KMS-11 (cell line): ENCODE results near the gene SEL1L3.

Source experiments
- H2AFZ ChIP-seq: fragments of 200-600 bp; sonication (generic); 2 replicates; pipeline ENCODE4 v1.6.1; 2016; ENCODE audit warnings: antibody characterized with exemption, mixed run types, low read depth
- H3K27ac ChIP-seq: fragments of 200-600 bp; sonication (generic); 2 replicates; pipeline ENCODE4 v1.6.1; 2016; ENCODE audit warnings: mild to moderate bottlenecking, mixed run types
- H3K27me3 ChIP-seq: fragments of 200-600 bp; sonication (generic); 2 replicates; pipeline ENCODE4 v1.6.1; 2017; ENCODE audit warnings: mild to moderate bottlenecking, low read depth, mixed run types, moderate library complexity; ENCODE audit not compliant: insufficient read depth
- H3K36me3 ChIP-seq: fragments of 200-600 bp; sonication (generic); 2 replicates; pipeline ENCODE4 v1.6.1; 2017; ENCODE audit warnings: mild to moderate bottlenecking, mixed run types; ENCODE audit not compliant: insufficient read depth
- H3K4me1 ChIP-seq: fragments of 200-600 bp; sonication (generic); 2 replicates; pipeline ENCODE4 v1.6.1; 2016; ENCODE audit warnings: mild to moderate bottlenecking, low read depth, mixed run types; ENCODE audit not compliant: poor library complexity, severe bottlenecking
- H3K4me2 ChIP-seq: fragments of 200-600 bp; sonication (generic); 2 replicates; pipeline ENCODE4 v1.7.0; 2016; ENCODE audit warnings: mild to moderate bottlenecking, mixed run types
- H3K4me3 ChIP-seq: fragments of 200-600 bp; sonication (generic); IDR thresholded peaks from 2 replicates; pipeline ENCODE4 v1.6.1; 2017; ENCODE audit warnings: low read depth, low read length, mixed read lengths; ENCODE audit not compliant: insufficient read depth
- H3K79me2 ChIP-seq: fragments of 200-600 bp; sonication (generic); 2 replicates; pipeline ENCODE4 v1.6.1; 2016; ENCODE audit warnings: low read depth, mixed run types; ENCODE audit not compliant: insufficient read depth
- H3K9ac ChIP-seq: fragments of 200-600 bp; sonication (generic); 2 replicates; pipeline ENCODE4 v1.6.1; 2016; ENCODE audit warnings: mild to moderate bottlenecking, mixed run types
- H4K20me1 ChIP-seq: fragments of 200-600 bp; sonication (generic); 2 replicates; pipeline ENCODE4 v1.6.1; 2016; ENCODE audit warnings: mild to moderate bottlenecking, mixed run types; ENCODE audit not compliant: insufficient read depth
- CTCF ChIP-seq: fragments of 200-600 bp; sonication (generic); conservative IDR thresholded peaks from 2 replicates; pipeline ENCODE4 v1.6.1; 2017; ENCODE audit warnings: low read depth, mild to moderate bottlenecking, antibody characterized with exemption, low read length, moderate library complexity, mixed read lengths

SEL1L3 gene

GRCh38 chr4:25770847-25771246 is 91.9 kb downstream of the SEL1L3 start:
- Histone ChIP-seq H2AFZ (no peak overlapping the region), H3K9ac (no peak overlapping the region), H3K4me1 (no peaks in the 10 kb centered on the region), H3K36me3 (no peaks in the 10 kb centered on the region), H3K27me3 (no peaks in the 10 kb centered on the region), H3K27ac (no peak overlapping the region), H3K4me2 (no peak overlapping the region), H3K79me2 (no peaks in the 10 kb centered on the region), H3K4me3 (no peak overlapping the region), H4K20me1 (no peaks in the 10 kb centered on the region)
- no peak for TF ChIP-seq CTCF

- no peaks in the 10 kb centered on the region for H4K20me1 ChIP-seq
- H3K27ac ChIP-seq: no peak overlapping the region
- no peak overlapping the region for H3K9ac ChIP-seq
- no peaks in the 10 kb centered on the region for H3K36me3 ChIP-seq
- H3K4me2 ChIP-seq: no peak overlapping the region
- H3K4me1 ChIP-seq: no peaks in the 10 kb centered on the region
- H2AFZ ChIP-seq: no peak overlapping the region
- no peaks in the 10 kb centered on the region for H3K27me3 ChIP-seq
- H3K4me3 ChIP-seq: no peak overlapping the region
- TF ChIP-seq CTCF: no peak
- no peaks in the 10 kb centered on the region for H3K79me2 ChIP-seq
These were observed 93.5 kb downstream of the SEL1L3 start for GRCh38 chr4:25769251-25769650.

GRCh38 chr4:25767877-25768725 is 94.7 kb downstream of the SEL1L3 start:
- Histone ChIP-seq H4K20me1 (no peaks in the 10 kb centered on the region), H3K4me3 (no peak overlapping the region), H2AFZ (no peak overlapping the region), H3K4me1 (no peaks in the 10 kb centered on the region), H3K36me3 (no peaks in the 10 kb centered on the region), H3K4me2 (no peak overlapping the region), H3K9ac (no peak overlapping the region), H3K27me3 (no peaks in the 10 kb centered on the region), H3K79me2 (no peaks in the 10 kb centered on the region), H3K27ac (no peak overlapping the region)
- peak; percentile 52; the same call in 1 of the 2 replicates for TF ChIP-seq CTCF

GRCh38 chr4:25760518-25761157 is 102.2 kb downstream of the SEL1L3 start:
- H3K36me3 ChIP-seq: no peaks in the 10 kb centered on the region
- no peaks in the 10 kb centered on the region for H3K4me1 ChIP-seq

More at GRCh38 chr4:25760518-25761157, 102.2 kb downstream of the SEL1L3 start:
- H3K4me3 ChIP-seq: no peak overlapping the region
- TF ChIP-seq CTCF: no peak
- H2AFZ ChIP-seq: no peak overlapping the region
- no peaks in the 10 kb centered on the region for H3K27me3 ChIP-seq
- H3K4me2 ChIP-seq: no peak overlapping the region
- no peak overlapping the region for H3K9ac ChIP-seq
- H4K20me1 ChIP-seq: no peaks in the 10 kb centered on the region
- H3K27ac ChIP-seq: no peak overlapping the region
- H3K79me2 ChIP-seq: no peaks in the 10 kb centered on the region
